Fibroblast of mammary gland (primary cell): ENCODE data around the gene KCNMB2.

Experiments
- DNase-seq: peaks from one replicate; pipeline ENCODE4 v3.0.0-alpha.2; 2010; ENCODE audit warnings: low read depth
- H3K4me3 ChIP-seq: 2 replicates; pipeline ENCODE4 v1.5.1; 2011; ENCODE audit warnings: low read depth, mild to moderate bottlenecking, low read length, moderate library complexity; ENCODE audit not compliant: control insufficient read depth
- CTCF ChIP-seq: conservative IDR thresholded peaks from 2 replicates; pipeline ENCODE4 v1.5.1; 2011; ENCODE audit warnings: low read depth, low read length, inconsistent platforms; ENCODE audit not compliant: control insufficient read depth, insufficient read depth

Gene KCNMB2

GRCh38 chr3:178583963-178584575 lies 47.8 kb downstream of the KCNMB2 start:
- no peak for DNase-seq
- no peak for TF ChIP-seq CTCF
- H3K4me3 ChIP-seq: no peak overlapping the region

DNA sequence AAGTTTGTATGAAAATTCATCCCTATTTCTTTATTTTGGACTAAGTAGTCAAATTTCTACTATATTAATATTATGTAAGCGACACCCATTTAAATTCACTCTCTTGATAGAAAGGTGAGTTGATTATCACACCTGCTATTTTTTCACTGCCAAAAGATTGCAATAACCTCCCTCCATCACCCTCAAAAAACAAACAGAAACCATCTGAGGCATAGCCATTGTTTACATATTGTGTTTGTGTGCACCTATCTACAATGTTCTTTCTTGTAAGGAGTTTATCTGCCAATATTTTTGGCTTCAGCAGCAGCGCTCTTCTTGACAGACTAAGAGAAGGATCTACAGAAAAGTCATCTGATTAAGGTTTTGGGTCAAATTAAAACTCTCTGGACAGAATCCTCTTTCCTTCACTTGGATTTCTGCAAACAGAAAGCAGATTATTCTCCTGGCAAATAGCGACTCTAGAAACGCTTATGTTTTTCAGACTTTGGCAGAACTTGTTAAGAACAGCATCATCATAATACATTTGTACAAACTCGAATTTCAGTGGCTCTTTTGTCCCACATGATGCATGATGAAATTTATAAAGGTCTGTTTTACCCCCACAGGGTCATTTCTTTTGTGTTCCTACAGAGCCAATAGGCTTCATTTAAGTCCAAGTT lies 48.6 kb downstream of the KCNMB2 start:
- no peak for DNase-seq
- no peak overlapping the region for H3K4me3 ChIP-seq
- no peak for TF ChIP-seq CTCF

DNA sequence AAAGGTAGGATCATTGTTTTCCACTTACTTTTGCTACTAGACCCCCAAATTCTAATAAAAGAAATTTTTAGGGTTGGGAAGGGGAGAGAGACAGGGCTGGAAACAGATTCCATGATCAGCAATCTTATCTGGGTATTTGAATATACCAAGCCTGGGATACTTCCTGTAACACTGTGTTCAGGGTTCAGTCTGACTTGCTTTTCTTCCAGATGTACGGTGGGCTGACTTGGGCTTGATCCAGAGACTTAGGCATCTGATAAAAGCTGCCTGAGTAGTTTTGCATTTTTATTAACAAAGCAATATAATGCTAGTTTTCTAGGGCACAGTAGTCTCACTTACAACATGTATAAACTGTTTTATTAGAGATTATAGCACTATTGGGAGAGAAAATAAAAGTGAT lies 49.2 kb downstream of the KCNMB2 start:
- DNase-seq: no peak
- TF ChIP-seq CTCF: no peak
- H3K4me3 ChIP-seq: no peak overlapping the region

DNA sequence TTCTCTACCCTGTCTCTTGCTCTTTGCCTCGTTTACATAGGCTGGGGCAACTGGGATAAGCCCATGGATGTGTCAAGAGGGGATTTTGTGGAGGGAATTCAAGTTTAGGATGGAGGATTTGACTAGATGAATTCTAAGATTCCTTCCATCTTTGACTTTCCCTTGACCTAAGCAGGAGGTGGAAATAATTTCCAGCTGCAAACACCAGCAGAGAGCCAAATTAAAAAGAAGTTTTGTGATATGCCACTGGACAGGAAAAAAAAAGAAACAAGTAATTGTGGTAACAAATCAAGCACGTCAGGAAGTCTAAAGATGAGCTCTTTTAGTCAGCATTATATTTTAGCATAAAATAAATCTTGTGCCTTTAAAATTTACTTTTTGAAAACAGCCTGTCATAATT lies 49.8 kb downstream of the KCNMB2 start:
- no peak for TF ChIP-seq CTCF
- H3K4me3 ChIP-seq: no peak overlapping the region
- DNase-seq: no peak

GRCh38 chr3:178588628-178589027 lies 52.4 kb downstream of the KCNMB2 start:
- H3K4me3 ChIP-seq: no peak overlapping the region
- no peak for TF ChIP-seq CTCF
- DNase-seq: no peak

DNA sequence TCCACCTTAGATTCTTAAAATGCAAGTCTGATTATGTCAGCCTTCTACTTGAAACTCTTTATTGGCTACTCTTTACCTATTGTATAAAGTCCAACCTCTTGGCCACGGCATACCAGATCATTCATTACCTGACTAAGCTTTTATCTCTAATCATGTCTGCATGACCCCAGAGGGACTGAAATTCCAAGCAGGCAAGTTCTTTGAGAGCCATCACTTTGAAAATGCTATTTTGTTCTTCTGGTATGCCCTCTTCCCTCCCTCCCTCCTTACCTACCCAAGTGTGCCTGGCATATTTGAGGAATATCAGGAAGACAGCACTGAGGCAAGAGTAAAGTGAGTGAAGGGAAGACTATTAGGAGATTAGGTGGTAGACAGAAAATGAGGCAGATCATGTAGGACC lies 57.5 kb downstream of the KCNMB2 start:
- DNase-seq: no peak
- H3K4me3 ChIP-seq: no peak overlapping the region
- no peak for TF ChIP-seq CTCF
